Measurements from ENCODE around the gene TAF4B. TPM values are rescaled to one million over a fixed set of nuclear protein-coding genes. Genes with fewer than 3 reads are reported as not detected.

The TAF4B gene
- total RNA-seq, 1 donor from 2014 or later, result 2.8 TPM

DNA sequence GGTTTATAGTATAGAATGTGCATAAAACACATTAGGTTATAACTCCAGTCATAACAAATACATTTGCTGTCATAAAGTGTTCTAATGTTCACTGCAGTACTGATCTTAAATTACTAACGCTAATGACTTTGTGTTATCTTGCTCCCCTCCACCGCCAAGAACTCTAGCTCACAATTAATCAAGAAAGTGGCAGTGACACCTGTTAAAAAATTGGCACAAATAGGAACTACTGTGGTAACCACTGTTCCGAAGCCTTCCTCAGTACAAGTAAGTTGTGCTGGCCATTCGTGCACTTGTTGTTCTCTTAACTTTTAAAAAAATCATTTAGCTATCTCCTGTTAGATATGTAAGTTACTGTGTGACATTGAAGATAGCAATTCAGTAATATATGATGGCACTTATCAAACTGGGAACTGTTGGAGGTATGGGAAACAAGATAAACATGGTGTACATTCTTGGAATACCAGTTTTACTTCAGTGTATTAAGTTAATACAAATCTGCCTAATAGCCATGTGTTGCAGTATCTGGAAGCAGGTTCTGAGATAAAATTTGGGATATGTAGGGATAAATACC is 41.2 kb downstream of the TAF4B start:
- H3K4me1 ChIP-seq, result no peaks in the 10 kb centered on the region
- TF ChIP-seq, protein P1, sequence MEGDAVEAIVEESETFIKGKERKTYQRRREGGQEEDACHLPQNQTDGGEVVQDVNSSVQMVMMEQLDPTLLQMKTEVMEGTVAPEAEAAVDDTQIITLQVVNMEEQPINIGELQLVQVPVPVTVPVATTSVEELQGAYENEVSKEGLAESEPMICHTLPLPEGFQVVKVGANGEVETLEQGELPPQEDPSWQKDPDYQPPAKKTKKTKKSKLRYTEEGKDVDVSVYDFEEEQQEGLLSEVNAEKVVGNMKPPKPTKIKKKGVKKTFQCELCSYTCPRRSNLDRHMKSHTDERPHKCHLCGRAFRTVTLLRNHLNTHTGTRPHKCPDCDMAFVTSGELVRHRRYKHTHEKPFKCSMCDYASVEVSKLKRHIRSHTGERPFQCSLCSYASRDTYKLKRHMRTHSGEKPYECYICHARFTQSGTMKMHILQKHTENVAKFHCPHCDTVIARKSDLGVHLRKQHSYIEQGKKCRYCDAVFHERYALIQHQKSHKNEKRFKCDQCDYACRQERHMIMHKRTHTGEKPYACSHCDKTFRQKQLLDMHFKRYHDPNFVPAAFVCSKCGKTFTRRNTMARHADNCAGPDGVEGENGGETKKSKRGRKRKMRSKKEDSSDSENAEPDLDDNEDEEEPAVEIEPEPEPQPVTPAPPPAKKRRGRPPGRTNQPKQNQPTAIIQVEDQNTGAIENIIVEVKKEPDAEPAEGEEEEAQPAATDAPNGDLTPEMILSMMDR (IDR thresholded peaks at IDR 0.05), result no peak
- H3K27me3 ChIP-seq (ENCODE audit: low read depth), result no peaks in the 10 kb centered on the region
- ATAC-seq (no peak), DNase-seq (no peak)
- H3K27ac ChIP-seq, result no peak overlapping the region
- H3K9me3 ChIP-seq, result no peaks in the 10 kb centered on the region
- H3K36me3 ChIP-seq, result no peaks in the 10 kb centered on the region
- no peak overlapping the region for H3K4me3 ChIP-seq
- intact Hi-C loops (cut with DNase I), result no loop called here

DNA sequence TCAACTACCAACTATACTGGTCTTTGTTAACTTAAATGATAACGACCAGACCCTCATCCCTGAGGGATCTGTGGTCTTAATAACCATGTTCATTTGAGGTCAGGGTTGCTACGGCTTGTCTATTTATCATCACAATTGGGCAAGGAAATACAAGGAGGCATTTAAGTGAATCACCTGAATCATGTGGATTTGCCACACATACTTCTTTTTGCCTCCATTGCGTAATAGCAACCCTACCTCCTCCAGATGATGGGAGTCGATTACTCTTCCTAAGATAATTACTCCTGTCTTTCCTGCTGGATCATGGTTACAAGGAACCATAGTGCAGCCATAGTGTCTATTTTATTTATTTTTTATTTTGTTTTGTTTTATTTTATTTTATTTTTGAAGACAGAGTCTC is 42.2 kb downstream of the TAF4B start:
- intact Hi-C loops (cut with DNase I), result no loop called here
- no peaks in the 10 kb centered on the region for H3K4me1 ChIP-seq

DNA sequence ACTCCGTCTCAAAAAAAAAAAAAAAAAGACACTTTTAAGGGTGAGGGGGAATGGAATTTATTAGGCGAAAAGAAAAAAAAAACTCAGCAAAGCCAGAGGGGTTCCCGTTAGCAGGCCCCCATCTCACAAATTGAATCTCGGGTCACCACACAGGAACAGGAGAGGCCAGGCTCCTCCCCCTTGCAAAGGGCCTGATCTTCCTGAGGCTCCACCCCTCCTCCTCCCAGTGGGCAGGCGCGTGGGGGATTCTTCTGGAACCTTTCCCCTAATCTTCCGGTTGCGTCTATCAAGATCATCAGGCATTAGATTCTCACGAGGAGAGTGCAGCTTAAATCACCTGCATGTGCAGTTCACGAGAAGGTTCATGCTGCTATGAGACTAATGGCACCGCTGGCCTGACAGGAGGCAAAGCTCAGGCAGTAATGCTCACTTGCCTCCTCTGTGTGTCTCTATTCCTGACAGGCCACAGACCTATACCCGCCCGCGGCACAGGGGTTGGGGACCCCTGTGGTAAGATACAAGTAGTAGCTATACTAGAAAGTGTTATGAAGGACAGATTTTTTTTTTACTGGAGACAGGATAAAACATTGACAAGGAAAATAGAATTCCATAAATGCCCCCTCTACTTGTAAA is 45.8 kb downstream of the TAF4B start:
- Histone ChIP-seq H3K27ac (no peak overlapping the region), H3K36me3 (no peaks in the 10 kb centered on the region), H3K9me3 (no peaks in the 10 kb centered on the region), H3K27me3 (ENCODE audit: low read depth) (no peaks in the 10 kb centered on the region), H3K4me3 (no peak overlapping the region), H3K4me1 (no peaks in the 10 kb centered on the region)
- intact Hi-C loops (cut with DNase I), result no loop called here
- DNase-seq, result no peak
- no peak for ATAC-seq
- TF ChIP-seq, protein P1 (IDR thresholded peaks at IDR 0.05), result no peak

More for the DNA sequence above, 42.2 kb downstream of the TAF4B start:
- H3K4me3 ChIP-seq, result no peak overlapping the region
- no peaks in the 10 kb centered on the region for H3K27me3 ChIP-seq (ENCODE audit: low read depth)
- DNase-seq (no peak), ATAC-seq (no peak)
- TF ChIP-seq, protein P1 (IDR thresholded peaks at IDR 0.05), result no peak
- H3K36me3 ChIP-seq, result no peaks in the 10 kb centered on the region
- H3K27ac ChIP-seq, result no peak overlapping the region
- no peaks in the 10 kb centered on the region for H3K9me3 ChIP-seq

DNA sequence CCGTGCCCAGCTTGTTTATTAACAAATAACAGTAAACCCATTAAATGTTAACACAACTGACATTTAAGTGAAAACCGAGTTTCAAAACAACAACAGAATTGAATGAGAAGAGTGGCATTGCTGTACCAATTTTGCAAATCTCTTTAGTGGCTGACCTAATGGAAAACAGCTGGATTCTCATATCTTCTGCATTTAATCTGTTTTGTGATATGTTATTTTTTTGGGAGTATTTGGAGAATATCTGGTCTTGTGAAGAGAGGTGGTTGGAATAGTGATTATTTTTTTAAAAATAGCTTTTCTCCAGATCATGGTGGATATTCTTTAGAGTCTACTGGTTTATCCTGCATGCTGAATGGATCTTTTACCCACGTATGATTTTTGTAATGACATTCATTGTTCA is 51.1 kb downstream of the TAF4B start:
- H3K36me3 ChIP-seq, result no peaks in the 10 kb centered on the region
- ATAC-seq (no peak), DNase-seq (no peak)
- no peaks in the 10 kb centered on the region for H3K4me1 ChIP-seq
- TF ChIP-seq, protein P1 (IDR thresholded peaks at IDR 0.05), result no peak
- H3K4me3 ChIP-seq, result no peak overlapping the region
- intact Hi-C loops (cut with DNase I), result no loop called here
- H3K27ac ChIP-seq, result no peak overlapping the region
- H3K9me3 ChIP-seq, result no peaks in the 10 kb centered on the region
- no peaks in the 10 kb centered on the region for H3K27me3 ChIP-seq (ENCODE audit: low read depth)

- no peaks in the 10 kb centered on the region for H3K27me3 ChIP-seq (ENCODE audit: low read depth)
- no peak for DNase-seq
- no peaks in the 10 kb centered on the region for H3K4me1 ChIP-seq
- TF ChIP-seq, protein P1 (IDR thresholded peaks at IDR 0.05), result no peak
- no peak overlapping the region for H3K4me3 ChIP-seq
- no peak overlapping the region for H3K27ac ChIP-seq
- ATAC-seq, result no peak
- H3K36me3 ChIP-seq, result no peaks in the 10 kb centered on the region
- H3K9me3 ChIP-seq, result no peaks in the 10 kb centered on the region
- intact Hi-C loops (cut with DNase I), result no loop called here
Measured at GRCh38 chr18:26279428-26279827, 53.2 kb downstream of the TAF4B start.

Measured in lower lobe of right lung (tissue), 2 donors.